HEK293 (cell line): ENCODE results near the gene NAALAD2.

Experiments
- CTCF ChIA-PET: fragments of 350-600 bp; formaldehyde crosslinking; extraction: SDS; loops from one replicate; lab custom pipeline; 2021; ENCODE audit warnings: antibody characterized with exemption; lab: Yijun Ruan, JAX
- POLR2A ChIA-PET: fragments of 300-600 bp; formaldehyde crosslinking; extraction: SDS; loops from one replicate; lab custom pipeline; 2020; ENCODE audit warnings: antibody characterized with exemption, inconsistent platforms; lab: Yijun Ruan, JAX
- H3K27ac ChIP-seq: fragments of 200-500 bp; sonication (Bioruptor generic); 2 replicates; pipeline ENCODE4 v1.5.1; 2014; ENCODE audit warnings: low read depth, low read length, control low read depth, inconsistent platforms; ENCODE audit errors: extremely low read depth
- H3K36me3 ChIP-seq, 2 experiments: fragments of 200-500 bp in 1 of 2; sonication (Bioruptor generic) in 1 of 2; 1 replicate in 1 of 2; 2 replicates in 1 of 2; pipeline ENCODE4 v1.5.1; 2014 to 2017; ENCODE audit warnings: inconsistent platforms in 2 of 2, low read length in 2 of 2; ENCODE audit not compliant: control insufficient read depth in 2 of 2, insufficient read depth in 1 of 2
- H3K4me1 ChIP-seq: fragments of 200-500 bp; sonication (Bioruptor generic); 2 replicates; pipeline ENCODE4 v1.5.1; 2014; ENCODE audit warnings: mild to moderate bottlenecking, low read length, inconsistent platforms; ENCODE audit not compliant: control insufficient read depth, insufficient read depth
- H3K4me3 ChIP-seq: 2 replicates; pipeline ENCODE4 v1.5.1; 2011; ENCODE audit warnings: low read depth, mild to moderate bottlenecking, control low read depth, low read length, moderate library complexity
- H3K9me3 ChIP-seq: fragments of 200-500 bp; sonication (Bioruptor generic); 2 replicates; pipeline ENCODE4 v1.5.1; 2014; ENCODE audit warnings: low read depth, low read length, inconsistent platforms; ENCODE audit not compliant: control insufficient read depth, insufficient read depth
- BCL11A ChIP-seq: fragments of 450-650 bp; formaldehyde crosslinking; IDR thresholded peaks from 2 replicates; pipeline ENCODE4 v1.5.1; 2016; ENCODE audit warnings: low read depth, missing biosample characterization, missing genetic modification characterization
- EGR2 ChIP-seq: fragments of 450-650 bp; formaldehyde crosslinking; IDR thresholded peaks from 2 replicates; pipeline ENCODE4 v1.5.1; 2016; ENCODE audit warnings: low read depth, missing biosample characterization, missing genetic modification characterization
- ZBTB1 ChIP-seq: fragments of 450-650 bp; formaldehyde crosslinking; IDR thresholded peaks from 2 replicates; pipeline ENCODE4 v1.5.1; 2016; ENCODE audit warnings: missing biosample characterization, missing genetic modification characterization
- ZNF10 ChIP-seq: fragments of 450-650 bp; formaldehyde crosslinking; IDR thresholded peaks from 2 replicates; pipeline ENCODE4 v1.5.1; 2017; ENCODE audit warnings: missing biosample characterization, missing genetic modification characterization
- ZNF155 ChIP-seq: fragments of 450-650 bp; formaldehyde crosslinking; IDR thresholded peaks from 2 replicates; pipeline ENCODE4 v1.5.1; 2016; ENCODE audit warnings: missing biosample characterization, missing genetic modification characterization
- ZNF174 ChIP-seq: fragments of 450-650 bp; formaldehyde crosslinking; IDR thresholded peaks from 2 replicates; pipeline ENCODE4 v1.5.0; 2017; ENCODE audit warnings: missing biosample characterization, mild to moderate bottlenecking, missing genetic modification characterization
- ZNF223 ChIP-seq: fragments of 450-650 bp; formaldehyde crosslinking; IDR thresholded peaks from 2 replicates; pipeline ENCODE4 v1.5.1; 2016; ENCODE audit warnings: missing biosample characterization, missing genetic modification characterization
- ZNF24 ChIP-seq: fragments of 450-650 bp; formaldehyde crosslinking; IDR thresholded peaks from 2 replicates; pipeline ENCODE4 v1.5.1; 2016; ENCODE audit warnings: missing biosample characterization, missing genetic modification characterization
- ZNF266 ChIP-seq: fragments of 450-650 bp; formaldehyde crosslinking; IDR thresholded peaks from 2 replicates; pipeline ENCODE4 v1.5.1; 2016; ENCODE audit warnings: missing biosample characterization, missing genetic modification characterization, low read depth
- ZNF302 ChIP-seq: fragments of 450-650 bp; formaldehyde crosslinking; IDR thresholded peaks from 2 replicates; pipeline ENCODE4 v1.5.1; 2016; ENCODE audit warnings: missing biosample characterization, missing genetic modification characterization, low read depth
- ZNF366 ChIP-seq: fragments of 450-650 bp; formaldehyde crosslinking; conservative IDR thresholded peaks from 2 replicates; pipeline ENCODE4 v1.5.1; 2016; ENCODE audit warnings: missing biosample characterization, missing genetic modification characterization
- ZNF37A ChIP-seq: fragments of 450-650 bp; IDR thresholded peaks from 2 replicates; pipeline ENCODE4 v1.5.1; 2018; ENCODE audit warnings: missing biosample characterization, missing genetic modification characterization
- ZNF510 ChIP-seq: fragments of 450-650 bp; formaldehyde crosslinking; IDR thresholded peaks from 2 replicates; pipeline ENCODE4 v1.5.1; 2018; ENCODE audit warnings: mild to moderate bottlenecking, missing genetic modification characterization, missing biosample characterization; ENCODE audit not compliant: insufficient replicate concordance
- ZNF560 ChIP-seq: fragments of 450-650 bp; formaldehyde crosslinking; IDR thresholded peaks from 2 replicates; pipeline ENCODE4 v1.5.1; 2017; ENCODE audit warnings: missing biosample characterization, missing genetic modification characterization, borderline replicate concordance
- ZNF654 ChIP-seq: fragments of 450-650 bp; formaldehyde crosslinking; IDR thresholded peaks from 2 replicates; pipeline ENCODE4 v1.5.1; 2016; ENCODE audit warnings: low read depth, missing biosample characterization, missing genetic modification characterization
- ZNF707 ChIP-seq: fragments of 450-650 bp; formaldehyde crosslinking; IDR thresholded peaks from 2 replicates; pipeline ENCODE4 v1.5.1; 2016; ENCODE audit warnings: missing biosample characterization, missing genetic modification characterization
- TF ChIP-seq, protein P1 (sequence below): fragments of 450-650 bp; IDR thresholded peaks from 2 replicates; pipeline ENCODE4 v1.5.1; 2018; ENCODE audit warnings: missing biosample characterization, mild to moderate bottlenecking, missing genetic modification characterization
- TF ChIP-seq, protein P2 (sequence below): fragments of 450-650 bp; formaldehyde crosslinking; IDR thresholded peaks from 2 replicates; pipeline ENCODE4 v1.5.1; 2016; ENCODE audit warnings: missing biosample characterization, missing genetic modification characterization
- TF ChIP-seq, protein P3 (sequence below): fragments of 450-650 bp; formaldehyde crosslinking; IDR thresholded peaks from 2 replicates; pipeline ENCODE4 v1.5.1; 2016; ENCODE audit warnings: missing biosample characterization, missing genetic modification characterization, low read depth
- TF ChIP-seq, protein P4 (sequence below): fragments of 450-650 bp; formaldehyde crosslinking; IDR thresholded peaks from 2 replicates; pipeline ENCODE4 v1.5.1; 2016; ENCODE audit warnings: missing biosample characterization, missing genetic modification characterization
- TF ChIP-seq, protein P5 (sequence below): fragments of 450-650 bp; formaldehyde crosslinking; IDR thresholded peaks from 2 replicates; pipeline ENCODE4 v1.5.1; 2016; ENCODE audit warnings: missing biosample characterization, missing genetic modification characterization

The NAALAD2 gene

DNA sequence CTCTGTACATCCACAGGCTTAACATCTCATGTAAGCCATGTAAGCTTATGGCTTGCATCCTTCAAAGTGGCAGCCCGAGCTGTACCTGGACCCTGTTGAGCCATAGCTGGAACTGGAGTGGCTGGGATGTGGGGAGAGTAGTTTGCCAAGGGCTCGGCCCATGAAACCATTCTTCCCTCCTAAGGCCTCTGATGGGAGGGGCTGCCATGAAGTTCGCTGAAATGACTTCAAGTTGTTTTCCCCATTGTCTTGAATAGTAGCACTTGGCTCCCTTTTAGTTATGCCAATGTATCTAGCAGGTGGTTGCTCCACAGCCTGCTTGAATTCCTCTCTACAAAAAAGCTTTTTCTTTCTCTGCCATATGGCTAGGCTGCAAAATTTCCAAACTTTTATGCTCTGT is 93.6 kb downstream of the NAALAD2 start:
- Histone ChIP-seq H3K9me3 (no peaks in the 10 kb centered on the region), H3K36me3 (no peaks in the 10 kb centered on the region), H3K4me1 (no peaks in the 10 kb centered on the region), H3K27ac (no peak overlapping the region), H3K4me3 (no peak overlapping the region)
- TF ChIP-seq EGR2 (no peak), BCL11A (no peak), ZNF223 (tag by site-specific recombination) (no peak), ZNF654 (tag by site-specific recombination) (no peak), ZNF10 (tag by site-specific recombination) (no peak), ZNF37A (tag by site-specific recombination) (no peak), ZNF302 (tag by site-specific recombination) (no peak), ZNF366 (tag by site-specific recombination) (no peak), ZNF155 (tag by site-specific recombination) (no peak)
- TF ChIP-seq, protein P1, sequence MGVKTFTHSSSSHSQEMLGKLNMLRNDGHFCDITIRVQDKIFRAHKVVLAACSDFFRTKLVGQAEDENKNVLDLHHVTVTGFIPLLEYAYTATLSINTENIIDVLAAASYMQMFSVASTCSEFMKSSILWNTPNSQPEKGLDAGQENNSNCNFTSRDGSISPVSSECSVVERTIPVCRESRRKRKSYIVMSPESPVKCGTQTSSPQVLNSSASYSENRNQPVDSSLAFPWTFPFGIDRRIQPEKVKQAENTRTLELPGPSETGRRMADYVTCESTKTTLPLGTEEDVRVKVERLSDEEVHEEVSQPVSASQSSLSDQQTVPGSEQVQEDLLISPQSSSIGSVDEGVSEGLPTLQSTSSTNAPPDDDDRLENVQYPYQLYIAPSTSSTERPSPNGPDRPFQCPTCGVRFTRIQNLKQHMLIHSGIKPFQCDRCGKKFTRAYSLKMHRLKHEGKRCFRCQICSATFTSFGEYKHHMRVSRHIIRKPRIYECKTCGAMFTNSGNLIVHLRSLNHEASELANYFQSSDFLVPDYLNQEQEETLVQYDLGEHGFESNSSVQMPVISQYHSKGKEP = no peak
- TF ChIP-seq, protein P2, sequence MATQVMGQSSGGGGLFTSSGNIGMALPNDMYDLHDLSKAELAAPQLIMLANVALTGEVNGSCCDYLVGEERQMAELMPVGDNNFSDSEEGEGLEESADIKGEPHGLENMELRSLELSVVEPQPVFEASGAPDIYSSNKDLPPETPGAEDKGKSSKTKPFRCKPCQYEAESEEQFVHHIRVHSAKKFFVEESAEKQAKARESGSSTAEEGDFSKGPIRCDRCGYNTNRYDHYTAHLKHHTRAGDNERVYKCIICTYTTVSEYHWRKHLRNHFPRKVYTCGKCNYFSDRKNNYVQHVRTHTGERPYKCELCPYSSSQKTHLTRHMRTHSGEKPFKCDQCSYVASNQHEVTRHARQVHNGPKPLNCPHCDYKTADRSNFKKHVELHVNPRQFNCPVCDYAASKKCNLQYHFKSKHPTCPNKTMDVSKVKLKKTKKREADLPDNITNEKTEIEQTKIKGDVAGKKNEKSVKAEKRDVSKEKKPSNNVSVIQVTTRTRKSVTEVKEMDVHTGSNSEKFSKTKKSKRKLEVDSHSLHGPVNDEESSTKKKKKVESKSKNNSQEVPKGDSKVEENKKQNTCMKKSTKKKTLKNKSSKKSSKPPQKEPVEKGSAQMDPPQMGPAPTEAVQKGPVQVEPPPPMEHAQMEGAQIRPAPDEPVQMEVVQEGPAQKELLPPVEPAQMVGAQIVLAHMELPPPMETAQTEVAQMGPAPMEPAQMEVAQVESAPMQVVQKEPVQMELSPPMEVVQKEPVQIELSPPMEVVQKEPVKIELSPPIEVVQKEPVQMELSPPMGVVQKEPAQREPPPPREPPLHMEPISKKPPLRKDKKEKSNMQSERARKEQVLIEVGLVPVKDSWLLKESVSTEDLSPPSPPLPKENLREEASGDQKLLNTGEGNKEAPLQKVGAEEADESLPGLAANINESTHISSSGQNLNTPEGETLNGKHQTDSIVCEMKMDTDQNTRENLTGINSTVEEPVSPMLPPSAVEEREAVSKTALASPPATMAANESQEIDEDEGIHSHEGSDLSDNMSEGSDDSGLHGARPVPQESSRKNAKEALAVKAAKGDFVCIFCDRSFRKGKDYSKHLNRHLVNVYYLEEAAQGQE = no peak
- POLR2A ChIA-PET = no interaction called here
- CTCF ChIA-PET = no interaction called here

DNA sequence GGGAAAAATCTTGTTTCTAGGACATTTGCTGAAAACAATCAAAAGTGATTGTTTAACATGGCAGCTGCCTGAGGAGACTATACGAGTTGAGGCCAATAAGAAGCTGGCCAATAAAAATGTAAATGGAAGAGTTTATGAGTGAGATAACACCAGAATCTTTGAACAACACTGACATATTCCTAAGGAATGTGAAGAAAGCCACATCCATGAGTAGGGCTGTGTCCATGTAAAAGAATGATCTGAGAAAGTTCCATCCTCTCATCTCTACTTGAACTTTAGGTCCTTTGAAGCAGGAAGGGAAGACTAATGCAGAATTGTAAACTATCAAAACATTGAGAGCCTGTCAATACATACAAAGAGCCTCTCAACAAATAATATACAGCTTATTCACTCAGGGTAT is 95.3 kb downstream of the NAALAD2 start:
- Histone ChIP-seq H3K4me1 (no peaks in the 10 kb centered on the region), H3K27ac (no peak overlapping the region), H3K4me3 (no peak overlapping the region), H3K9me3 (no peaks in the 10 kb centered on the region), H3K36me3 (no peaks in the 10 kb centered on the region)
- ChIA-PET CTCF (no interaction called here), POLR2A (interaction anchor here (1.0 kb wide), 1 partner anchor 10 kb away, joined by 3 read pairs; no protein-coding TSS in a partner anchor)
- TF ChIP-seq ZNF510 (no peak), ZNF707 (tag by site-specific recombination) (no peak), ZNF174 (no peak), ZBTB1 (no peak), ZNF560 (no peak), ZNF24 (no peak), ZNF266 (tag by site-specific recombination) (no peak), BCL11A (no peak)
- TF ChIP-seq, protein P3, sequence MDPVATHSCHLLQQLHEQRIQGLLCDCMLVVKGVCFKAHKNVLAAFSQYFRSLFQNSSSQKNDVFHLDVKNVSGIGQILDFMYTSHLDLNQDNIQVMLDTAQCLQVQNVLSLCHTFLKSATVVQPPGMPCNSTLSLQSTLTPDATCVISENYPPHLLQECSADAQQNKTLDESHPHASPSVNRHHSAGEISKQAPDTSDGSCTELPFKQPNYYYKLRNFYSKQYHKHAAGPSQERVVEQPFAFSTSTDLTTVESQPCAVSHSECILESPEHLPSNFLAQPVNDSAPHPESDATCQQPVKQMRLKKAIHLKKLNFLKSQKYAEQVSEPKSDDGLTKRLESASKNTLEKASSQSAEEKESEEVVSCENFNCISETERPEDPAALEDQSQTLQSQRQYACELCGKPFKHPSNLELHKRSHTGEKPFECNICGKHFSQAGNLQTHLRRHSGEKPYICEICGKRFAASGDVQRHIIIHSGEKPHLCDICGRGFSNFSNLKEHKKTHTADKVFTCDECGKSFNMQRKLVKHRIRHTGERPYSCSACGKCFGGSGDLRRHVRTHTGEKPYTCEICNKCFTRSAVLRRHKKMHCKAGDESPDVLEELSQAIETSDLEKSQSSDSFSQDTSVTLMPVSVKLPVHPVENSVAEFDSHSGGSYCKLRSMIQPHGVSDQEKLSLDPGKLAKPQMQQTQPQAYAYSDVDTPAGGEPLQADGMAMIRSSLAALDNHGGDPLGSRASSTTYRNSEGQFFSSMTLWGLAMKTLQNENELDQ (tag by site-specific recombination) = no peak
- TF ChIP-seq, protein P4, sequence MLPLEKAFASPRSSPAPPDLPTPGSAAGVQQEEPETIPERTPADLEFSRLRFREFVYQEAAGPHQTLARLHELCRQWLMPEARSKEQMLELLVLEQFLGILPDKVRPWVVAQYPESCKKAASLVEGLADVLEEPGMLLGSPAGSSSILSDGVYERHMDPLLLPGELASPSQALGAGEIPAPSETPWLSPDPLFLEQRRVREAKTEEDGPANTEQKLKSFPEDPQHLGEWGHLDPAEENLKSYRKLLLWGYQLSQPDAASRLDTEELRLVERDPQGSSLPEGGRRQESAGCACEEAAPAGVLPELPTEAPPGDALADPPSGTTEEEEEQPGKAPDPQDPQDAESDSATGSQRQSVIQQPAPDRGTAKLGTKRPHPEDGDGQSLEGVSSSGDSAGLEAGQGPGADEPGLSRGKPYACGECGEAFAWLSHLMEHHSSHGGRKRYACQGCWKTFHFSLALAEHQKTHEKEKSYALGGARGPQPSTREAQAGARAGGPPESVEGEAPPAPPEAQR (tag by site-specific recombination) = no peak
- TF ChIP-seq, protein P5, sequence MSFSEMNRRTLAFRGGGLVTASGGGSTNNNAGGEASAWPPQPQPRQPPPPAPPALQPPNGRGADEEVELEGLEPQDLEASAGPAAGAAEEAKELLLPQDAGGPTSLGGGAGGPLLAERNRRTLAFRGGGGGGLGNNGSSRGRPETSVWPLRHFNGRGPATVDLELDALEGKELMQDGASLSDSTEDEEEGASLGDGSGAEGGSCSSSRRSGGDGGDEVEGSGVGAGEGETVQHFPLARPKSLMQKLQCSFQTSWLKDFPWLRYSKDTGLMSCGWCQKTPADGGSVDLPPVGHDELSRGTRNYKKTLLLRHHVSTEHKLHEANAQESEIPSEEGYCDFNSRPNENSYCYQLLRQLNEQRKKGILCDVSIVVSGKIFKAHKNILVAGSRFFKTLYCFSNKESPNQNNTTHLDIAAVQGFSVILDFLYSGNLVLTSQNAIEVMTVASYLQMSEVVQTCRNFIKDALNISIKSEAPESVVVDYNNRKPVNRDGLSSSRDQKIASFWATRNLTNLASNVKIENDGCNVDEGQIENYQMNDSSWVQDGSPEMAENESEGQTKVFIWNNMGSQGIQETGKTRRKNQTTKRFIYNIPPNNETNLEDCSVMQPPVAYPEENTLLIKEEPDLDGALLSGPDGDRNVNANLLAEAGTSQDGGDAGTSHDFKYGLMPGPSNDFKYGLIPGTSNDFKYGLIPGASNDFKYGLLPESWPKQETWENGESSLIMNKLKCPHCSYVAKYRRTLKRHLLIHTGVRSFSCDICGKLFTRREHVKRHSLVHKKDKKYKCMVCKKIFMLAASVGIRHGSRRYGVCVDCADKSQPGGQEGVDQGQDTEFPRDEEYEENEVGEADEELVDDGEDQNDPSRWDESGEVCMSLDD = no peak
